Ramos (cell line): ENCODE measurements around the gene CCDC50.

Source experiments
- in situ Hi-C: fragments of 300-500 bp; cut with MboI; formaldehyde crosslinking; loops from one replicate; pipeline ENCODE4 v1.14.3; 2022; ENCODE audit warnings: low sequenced_read_pairs; ENCODE audit not compliant: unreplicated experiment

The CCDC50 gene

DNA sequence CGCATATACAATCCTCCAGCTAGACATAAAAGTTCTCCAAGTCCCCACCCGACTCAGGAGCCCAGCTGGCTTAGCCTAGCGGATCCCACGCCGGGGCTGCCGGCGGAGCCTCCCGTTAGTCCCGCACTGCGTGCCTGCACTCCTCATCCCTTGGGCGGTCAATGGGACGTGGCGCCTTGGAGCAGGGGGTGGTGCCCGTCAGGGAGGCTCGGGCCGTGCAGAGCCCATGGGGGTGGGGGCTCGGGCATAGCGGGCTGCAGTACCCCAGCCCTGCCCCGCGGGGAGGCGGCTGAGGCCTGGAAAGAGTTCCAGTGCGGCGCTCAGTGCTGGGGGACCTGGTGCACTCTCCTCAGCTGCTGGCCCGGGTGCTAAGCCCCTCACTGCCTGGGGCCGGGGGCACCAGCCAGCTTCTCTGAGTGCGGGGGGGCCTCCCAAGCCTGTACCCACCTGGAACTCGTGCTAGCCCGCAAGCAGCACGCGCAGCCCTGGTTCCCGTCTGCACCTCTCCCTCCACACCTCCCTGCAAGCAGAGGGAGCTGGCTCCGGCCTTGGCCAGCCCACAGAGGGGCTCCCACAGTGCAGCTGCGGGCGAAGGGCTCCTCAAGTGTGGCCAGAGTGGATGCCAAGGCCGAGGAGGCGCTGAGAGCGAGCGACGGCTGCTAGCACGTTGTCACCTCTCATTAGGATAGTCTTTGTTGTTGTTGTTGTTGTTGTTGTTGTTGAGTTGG lies 12.2 kb upstream of the CCDC50 start:
- in situ Hi-C loops = no loop called here

DNA sequence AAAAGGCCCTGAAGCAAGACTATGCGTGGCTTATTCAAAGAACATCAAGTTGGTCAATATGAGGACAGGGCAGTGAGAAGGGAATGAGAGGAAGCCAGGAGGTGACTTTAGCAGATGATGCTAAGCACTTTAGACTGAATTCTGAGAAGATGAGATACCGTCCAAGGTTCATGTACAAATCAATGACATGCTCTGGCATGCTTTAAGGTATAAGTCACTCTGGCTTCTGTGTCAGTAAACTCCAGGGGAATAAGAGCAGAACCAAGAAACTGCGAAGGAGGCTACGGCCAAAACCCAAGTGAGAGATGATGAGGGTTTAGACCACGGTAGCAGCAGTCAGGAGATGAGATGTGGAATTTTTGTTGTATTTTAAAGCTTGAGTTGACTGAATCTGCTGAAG lies 8.9 kb upstream of the CCDC50 start:
- in situ Hi-C loops = no loop called here

DNA sequence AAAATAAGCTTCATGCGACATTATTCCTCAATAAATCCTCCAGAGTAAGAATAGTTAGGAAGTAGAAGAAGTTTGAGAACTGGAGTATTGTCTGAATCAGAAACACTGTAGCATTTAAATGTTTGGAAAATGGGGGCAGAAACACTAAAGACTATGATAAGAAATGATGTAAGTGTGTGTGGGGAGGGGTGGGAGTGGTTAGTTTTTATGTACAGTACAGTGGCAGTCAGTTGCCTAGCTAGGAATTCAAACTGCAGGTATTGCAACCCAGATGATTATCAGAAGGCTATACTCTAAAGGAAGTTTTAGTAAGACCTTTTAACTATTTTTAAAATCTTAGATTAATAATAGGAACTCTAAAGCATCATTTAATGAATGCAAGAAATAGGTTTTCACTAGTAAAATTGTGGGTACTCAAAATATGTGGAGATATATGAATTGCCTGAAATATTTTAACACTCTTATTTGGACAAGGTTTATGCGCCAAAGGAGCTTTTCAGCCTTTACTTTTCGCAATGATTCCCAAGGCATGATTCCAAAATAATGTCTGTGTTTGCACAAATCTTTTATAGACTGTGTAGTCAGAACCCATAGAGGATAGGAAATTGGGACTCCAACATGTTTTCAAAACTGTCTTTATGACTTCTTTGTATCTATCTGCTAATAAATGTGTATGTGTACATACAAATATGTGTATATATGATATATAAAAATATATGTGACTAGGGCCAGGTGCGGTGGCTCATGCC lies 8.0 kb upstream of the CCDC50 start:
- in situ Hi-C loops = no loop called here

- in situ Hi-C loops = no loop called here
Measured at GRCh38 chr3:191324936-191325335, 4.3 kb upstream of the CCDC50 start.

DNA sequence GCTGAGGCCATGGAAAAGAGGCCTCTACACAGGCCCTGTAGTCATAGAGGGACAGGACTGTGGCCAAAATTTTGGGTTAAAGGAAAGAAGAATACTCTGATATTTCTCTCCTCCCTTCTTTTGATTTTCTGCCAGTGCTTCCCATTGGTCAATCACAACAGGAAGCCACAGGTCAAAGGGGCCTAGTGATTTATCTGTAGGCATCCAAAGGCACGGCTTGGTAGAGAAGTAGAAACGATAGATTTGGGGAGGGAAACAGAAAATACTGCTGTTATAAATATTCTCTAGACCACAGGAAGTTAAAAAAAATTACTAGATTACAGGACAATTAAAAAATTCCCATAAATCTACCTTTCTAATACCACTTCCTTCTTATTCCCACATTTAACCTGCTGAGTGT lies 1.7 kb upstream of the CCDC50 start:
- in situ Hi-C loops = no loop called here

- in situ Hi-C loops = no loop called here
Measured at GRCh38 chr3:191328383-191328961, 722 bp upstream of the CCDC50 start.

- in situ Hi-C loops = no loop called here
Measured at GRCh38 chr3:191329654-191330529, 698 bp downstream of the CCDC50 start, which contains the start of gene UTS2B. TSS of gene UTS2B (minus strand) at chr3:191330526. CDS start at chr3:191282189, 48,337 bp downstream.

- in situ Hi-C loops = no loop called here
Measured at GRCh38 chr3:191330530-191331048, 1.4 kb downstream of the CCDC50 start.

- in situ Hi-C loops = no loop called here
Measured at GRCh38 chr3:191331388-191331787, 2.2 kb downstream of the CCDC50 start.

DNA sequence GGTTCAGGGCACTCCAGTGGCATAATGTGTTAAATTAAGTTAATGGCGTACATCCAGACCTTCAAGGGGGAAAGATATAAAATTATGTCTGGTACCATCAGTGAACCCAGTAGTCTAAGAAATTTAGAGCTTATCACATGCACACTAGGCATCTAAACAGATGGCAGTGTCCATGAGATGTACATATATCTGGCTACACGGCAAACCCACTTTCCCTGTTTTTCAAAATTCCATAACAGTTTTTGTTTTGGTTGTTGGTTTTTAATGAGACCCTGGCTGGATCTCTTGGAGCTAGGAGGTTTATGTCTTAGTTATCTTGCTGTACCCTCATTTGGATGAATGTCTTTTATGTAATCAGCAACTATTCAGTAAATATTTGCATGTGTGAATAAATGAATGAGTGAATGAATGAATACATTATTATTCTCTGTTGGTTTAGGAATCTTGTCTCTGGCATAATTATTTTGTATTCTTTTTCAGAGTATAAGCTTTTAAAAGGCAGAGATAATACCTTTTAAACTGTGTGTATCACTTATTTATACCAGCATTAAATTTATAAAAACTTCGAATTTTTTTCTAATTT lies 4.2 kb downstream of the CCDC50 start:
- in situ Hi-C loops = no loop called here

DNA sequence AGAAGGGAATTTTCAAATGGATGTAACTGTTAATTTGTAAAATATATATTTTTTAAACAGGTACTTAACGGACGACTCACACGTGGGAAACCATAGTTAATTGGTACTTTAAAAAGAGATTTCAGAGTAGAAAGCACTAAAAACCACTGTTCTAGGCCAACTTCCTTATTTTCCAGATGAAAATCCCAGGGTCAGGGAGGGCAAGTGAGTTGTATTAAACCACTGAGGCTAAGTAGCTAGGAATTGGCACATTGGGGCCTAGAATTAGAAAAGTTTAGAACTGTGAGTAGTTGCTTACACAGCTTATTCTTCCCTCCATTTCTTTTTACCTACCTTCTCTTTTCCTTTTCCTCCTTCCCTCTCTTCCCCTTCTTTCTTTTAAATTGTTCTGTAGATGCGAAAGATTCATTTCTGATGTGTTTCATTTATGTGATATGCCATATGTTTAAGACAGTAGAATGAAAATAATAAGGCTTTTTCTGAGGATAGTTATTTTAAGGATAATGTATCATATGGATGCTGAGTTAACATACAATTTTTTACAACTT lies 5.2 kb downstream of the CCDC50 start:
- in situ Hi-C loops = no loop called here

- in situ Hi-C loops = no loop called here
Measured at GRCh38 chr3:191336833-191337232, 7.6 kb downstream of the CCDC50 start.

DNA sequence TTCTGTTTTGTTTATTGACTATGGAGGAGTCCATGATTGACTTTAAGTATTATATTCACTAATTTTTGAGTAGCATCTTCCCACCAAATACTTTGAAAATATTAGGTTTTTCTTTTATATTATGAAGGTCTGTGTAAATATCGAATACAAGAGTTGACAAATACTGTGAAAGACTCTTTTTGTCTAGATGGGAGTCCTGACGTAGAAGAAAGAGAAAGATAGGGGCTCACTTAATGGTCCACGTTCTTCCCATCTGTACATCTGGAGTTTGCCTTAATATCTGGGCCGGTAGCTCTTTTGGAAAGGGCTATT lies 8.9 kb downstream of the CCDC50 start:
- in situ Hi-C loops = no loop called here

DNA sequence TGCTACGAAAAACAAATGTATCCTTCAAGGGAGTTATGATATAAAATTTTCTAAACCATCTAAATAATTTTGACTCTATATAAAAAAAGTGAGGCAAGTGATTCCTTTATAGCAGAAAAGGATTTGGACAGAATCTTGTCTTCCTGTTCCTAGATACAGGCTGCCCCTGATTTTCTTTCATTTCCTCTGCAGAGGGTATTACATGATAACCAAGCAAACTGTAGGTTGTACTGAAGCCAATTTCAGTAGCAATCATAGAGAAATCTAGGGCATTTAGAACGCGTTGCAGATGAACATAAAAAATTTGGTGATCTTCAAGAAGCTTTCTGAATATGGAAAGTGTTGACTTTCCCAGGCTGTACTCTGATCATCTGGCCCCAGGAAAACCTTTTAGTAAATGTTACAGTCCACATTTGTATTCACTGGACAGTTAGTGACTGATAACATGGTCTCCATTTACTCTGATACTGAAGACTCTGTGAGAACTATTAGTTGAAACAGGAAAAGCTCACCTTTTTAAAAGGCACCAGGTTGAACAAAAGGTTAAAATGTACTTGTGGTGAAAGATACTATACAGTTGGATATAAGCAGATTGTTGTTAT lies 10.2 kb downstream of the CCDC50 start:
- in situ Hi-C loops = no loop called here

GRCh38 chr3:191340351-191340750 lies 11.2 kb downstream of the CCDC50 start:
- in situ Hi-C loops = no loop called here

GRCh38 chr3:191340966-191341365 lies 11.8 kb downstream of the CCDC50 start:
- in situ Hi-C loops = no loop called here

DNA sequence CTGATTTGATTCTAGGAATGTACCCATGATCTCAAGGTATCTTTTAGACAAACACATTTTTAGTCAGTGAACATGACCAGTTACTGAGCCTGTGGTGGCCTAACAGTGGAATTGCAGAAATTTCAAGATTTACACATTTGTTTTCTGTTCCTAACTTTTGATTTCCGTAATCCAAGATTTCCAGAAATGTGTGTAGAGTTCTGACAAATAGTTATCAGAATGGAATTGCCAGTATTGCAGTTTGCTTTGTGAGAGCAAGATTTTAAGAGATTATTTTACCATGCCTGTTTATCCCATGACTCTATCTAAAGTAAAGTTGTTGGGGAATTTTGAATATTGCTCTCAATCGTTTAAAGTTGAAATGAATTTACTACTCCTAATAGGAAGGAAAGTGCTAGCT lies 12.8 kb downstream of the CCDC50 start:
- in situ Hi-C loops = no loop called here

GRCh38 chr3:191342411-191342810 lies 13.2 kb downstream of the CCDC50 start:
- in situ Hi-C loops = no loop called here

DNA sequence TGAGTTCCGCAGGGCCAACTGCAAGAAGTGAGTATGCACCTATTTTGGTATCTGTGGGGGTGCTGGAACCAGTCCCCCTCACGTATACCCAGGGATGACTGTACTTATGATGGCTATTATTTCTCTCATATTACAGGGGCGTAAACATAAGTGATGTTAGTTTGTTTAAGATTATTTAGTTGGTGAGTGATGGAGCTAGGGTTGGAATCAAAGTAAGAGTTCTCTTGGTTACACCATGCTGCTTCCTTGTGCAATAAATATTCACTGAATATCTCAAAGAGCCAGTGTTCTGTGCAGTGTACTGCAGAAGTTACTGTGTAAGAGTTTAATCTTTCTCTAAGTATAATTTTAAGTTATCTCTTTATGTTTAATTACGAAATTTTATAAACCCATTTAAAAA lies 13.9 kb downstream of the CCDC50 start:
- in situ Hi-C loops = no loop called here
